Stimulated activated CD8-positive, alpha-beta memory T cell treated with anti-CD3 and anti-CD28 coated beads, Interleukin-7, amount 100 ng/mL, for 48 hours (primary cell): Measurements from ENCODE around the gene GPR21.

Experiments
- DNase-seq, 2 donors: peaks; one replicate each; pipeline ENCODE4 v3.0.0-alpha.2; 2020; ENCODE audit warnings: low read depth in 1 of 2; ENCODE audit errors: extremely low read depth in 1 of 2

GPR21 gene

DNA sequence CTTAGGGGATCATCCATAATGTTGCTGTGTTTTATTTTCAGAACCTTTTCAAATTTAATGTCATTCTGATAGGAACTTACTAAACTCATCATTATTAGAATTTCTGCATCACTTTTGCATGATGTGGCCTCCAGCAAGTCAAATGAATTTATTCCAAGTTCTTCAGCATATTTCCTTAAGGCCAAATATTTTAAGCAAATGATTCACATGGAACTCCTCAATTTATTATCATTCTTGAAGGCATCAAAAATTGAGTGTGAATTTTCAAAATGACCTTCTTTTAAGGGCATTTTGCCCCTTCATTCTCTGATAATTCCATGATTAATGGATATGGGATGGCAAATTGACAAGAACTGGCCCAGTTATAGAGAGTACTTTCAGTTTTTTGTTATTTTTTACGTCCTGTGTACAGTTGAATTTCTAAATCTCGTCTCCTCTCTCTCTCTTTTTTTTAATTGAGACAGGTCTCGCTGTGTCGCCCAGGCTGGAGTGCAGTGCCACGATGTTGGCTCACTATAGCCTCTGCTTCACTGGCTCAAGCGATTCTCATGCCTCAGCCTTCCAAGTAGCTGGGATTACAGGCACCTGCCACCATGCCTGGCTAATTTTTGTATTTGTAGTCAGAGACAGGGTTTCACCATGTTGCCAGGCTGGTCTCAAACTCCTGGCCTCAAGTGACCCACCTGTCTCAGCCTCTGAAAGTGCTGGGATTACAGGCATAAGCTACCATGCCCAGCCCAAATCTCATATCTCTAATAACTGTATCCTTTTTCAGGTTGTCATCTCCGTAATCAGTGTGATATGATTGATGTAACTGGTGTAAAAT is 29.1 kb downstream of the GPR21 start:
- no peak for DNase-seq

DNA sequence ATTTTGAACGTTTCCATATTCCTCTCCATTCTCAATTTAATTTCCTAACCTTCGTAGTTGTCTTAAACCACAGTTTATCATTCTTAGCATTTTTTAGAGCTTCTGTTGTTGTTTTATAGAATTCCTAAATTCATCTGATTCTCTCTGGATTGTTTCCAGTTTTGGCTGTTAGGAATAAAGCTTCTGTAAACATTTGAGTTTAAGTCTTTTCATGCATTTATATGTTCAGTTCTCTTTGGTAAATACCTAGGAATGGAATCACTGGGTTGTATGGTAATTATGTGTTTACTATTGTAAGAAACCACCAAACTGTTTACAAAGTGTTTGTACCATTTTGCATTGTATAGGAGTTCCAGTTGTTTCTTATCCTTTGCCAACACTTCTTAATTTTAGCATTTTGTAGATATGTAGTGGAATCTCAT is 29.7 kb downstream of the GPR21 start:
- no peak for DNase-seq

DNA sequence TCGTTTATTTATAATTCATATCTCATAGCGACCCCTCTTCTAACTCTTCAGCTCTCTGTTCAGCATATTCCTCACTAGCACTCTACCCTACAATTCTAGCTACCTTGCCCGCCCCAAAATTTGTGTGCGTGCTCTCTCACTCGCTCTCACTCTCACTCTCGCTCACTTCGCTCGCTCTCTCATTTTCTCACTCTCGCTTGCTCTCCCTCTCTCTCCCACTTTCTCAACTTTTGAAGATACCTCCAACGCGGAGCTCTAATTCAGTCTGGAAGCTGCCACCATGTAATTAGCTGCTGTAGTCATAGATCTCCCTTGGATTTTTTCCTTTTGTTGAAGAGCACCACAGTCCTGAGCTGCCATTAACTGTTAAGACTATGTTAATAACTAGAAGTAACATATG is 30.4 kb downstream of the GPR21 start:
- DNase-seq, result no peak

DNA sequence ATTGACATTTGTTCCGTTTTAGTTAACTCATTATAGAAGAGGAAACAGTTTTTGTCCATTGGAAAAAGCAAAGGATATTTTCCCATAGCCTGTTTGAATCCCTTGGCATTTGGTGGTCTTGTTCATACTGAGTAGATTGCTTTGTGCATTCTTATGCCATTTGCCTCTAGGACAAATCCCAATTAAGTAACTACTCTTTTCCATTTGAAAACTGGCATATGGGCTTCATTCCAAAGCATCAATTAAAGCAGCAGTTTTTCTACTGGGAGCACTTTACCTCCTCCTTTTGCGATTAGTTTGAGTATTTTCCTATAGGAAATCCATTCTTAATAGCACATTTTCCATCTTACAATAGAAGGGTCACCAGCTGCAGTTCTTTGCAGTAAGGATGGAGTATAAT is 31.2 kb downstream of the GPR21 start:
- no peak for DNase-seq

DNA sequence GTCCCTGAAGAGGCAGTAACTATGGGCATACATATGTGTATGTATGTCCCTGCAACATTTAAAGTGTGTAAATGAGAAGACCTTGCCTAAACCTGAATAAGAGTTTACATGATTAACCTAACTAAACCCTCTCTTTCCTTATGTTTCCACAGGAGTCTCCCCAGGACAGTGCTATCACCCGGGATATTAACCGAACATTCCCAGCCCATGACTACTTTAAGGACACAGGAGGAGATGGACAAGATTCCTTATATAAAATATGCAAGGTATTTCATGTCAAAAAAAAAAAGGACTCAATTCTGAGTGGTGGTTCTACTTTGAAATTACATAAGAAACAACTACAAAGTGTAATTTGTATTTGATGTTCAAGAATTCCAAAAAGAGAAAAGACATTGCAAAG is 31.7 kb downstream of the GPR21 start:
- no peak for DNase-seq

DNA sequence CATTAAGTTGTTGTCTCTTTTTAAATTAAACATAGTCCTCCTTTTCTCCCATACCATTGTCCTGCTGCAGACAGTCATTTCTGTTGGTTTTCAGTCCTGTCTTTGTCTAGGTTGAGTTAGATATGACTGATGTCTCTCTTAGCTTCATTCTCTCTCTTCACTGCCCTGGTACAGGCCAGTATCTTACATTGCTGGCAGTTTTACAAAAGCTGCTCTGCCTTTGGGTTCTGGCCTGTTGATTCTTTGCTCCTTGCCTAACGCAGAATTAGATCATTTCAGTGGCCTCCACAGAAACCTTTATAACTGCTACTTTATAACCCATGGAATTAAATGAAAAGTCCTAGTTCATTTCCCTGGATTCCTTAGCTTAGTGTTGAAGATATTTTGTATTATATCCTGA is 33.7 kb downstream of the GPR21 start:
- no peak for DNase-seq

DNA sequence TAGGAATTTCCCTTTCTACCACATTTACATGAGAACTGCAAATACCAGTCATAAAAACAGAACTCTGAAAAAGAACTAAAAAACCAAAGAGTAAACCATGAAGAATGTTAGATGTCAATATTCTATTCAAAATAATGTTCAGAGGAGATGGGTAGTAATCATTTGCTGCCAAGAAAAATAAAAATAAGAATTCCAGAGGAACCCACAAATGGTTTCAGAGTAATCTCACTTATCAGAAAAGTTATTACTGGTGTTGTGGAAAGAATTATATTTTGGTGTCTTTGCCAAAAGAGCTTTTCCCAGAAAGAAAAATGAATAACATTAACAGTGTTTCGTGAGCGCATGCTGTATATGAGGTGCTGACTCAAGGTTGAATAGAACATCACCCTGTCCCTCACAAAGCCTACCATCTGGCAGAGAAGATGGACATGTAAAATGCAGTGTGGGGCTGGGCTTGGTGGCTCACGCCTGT is 35.6 kb downstream of the GPR21 start:
- no peak for DNase-seq

DNA sequence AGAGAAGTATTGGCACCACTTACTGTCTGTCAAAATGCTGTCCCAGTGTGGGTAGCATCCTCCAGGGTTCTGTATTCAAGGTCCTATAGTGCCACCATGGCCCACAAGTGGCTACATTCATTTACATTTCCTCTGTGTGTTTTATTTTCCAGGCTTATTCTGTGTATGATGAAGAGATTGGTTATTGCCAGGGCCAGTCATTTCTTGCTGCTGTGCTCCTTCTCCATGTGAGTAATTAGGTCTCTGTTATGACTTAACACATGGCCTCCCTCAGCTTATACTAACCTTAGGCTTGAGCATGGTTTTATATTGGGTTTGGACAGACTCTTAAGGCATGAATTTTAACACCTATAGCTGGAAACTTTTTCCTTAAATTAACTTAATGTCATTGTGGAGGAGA is 36.7 kb downstream of the GPR21 start:
- no peak for DNase-seq

DNA sequence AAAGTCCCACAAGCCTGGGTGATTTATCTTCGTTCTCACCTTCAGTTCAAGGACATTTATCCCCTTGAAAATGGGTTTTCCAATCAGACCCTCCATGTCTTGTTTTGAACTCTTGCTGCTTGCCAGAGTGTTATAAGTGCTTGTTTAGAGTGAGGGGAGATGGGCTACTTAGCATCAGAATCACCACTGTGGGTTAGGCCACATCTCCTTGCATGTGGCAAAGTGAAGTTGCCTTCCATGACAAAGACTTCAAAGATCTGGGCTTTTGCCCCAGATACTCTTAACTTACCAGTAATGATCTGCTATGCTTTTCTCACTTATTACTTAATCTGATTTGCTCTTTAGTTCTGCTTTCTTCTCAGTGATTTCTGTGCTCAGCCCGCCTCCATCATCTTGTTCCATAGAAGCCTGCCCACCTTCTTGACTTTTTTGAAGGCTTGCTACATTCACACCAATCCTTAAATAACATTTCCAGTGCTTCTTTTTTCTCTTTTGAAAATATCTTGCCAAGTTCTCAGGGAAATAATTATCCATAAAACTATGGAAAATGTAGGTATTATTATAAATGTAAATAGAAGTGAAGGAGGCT is 39.0 kb downstream of the GPR21 start:
- no peak for DNase-seq

DNA sequence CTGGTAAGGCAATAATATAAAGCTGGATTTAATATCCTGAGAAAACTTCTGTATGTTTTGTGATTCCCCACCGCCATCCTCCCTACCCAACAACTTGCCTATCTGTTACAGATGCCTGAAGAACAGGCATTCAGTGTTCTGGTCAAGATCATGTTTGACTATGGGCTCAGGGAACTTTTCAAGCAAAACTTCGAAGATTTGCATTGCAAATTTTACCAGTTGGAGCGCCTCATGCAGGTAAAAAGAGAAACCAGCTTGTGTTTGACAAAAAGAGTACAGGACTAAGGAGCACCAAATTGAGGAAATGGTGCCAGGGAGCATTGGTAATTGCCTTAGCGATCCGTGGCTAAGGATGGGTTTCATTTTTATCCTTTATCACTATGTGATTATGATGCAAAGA is 40.0 kb downstream of the GPR21 start:
- no peak for DNase-seq

DNA sequence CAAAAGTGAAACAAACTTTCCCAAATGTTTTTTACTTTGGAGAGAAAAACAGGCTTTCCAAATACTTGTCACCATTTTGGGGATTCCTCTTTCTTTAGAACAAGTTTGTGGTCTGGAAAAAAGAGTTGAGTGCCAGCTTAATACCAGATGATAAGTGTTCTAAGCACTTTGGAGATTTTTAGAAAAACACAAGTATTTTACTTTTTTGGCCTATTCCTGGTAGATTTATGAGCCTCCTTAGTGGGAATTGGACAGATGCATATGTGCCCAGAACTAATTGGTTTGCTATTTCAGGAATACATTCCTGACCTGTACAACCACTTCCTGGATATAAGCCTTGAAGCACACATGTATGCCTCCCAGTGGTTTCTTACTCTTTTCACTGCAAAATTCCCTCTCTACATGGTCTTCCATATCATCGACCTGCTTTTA is 40.5 kb downstream of the GPR21 start:
- no peak for DNase-seq

DNA sequence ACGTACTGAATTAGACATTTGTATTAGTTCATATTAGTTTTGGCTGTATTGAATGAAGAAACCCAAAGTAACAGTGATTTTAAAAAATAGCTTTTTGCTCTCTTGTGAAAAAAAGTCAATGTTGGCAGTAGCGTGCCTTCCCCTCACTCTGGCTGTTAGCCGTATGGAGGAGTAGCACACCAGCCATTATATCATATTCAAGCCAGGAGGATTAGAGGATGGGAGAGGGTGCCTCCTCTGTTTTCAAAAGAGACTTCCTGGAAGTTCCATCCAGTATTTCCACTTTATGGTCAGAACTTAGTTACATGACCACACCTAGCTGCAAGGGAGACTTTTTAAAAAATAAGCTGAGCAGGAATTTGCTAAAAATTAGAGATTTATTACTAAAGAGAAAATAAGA is 41.2 kb downstream of the GPR21 start:
- no peak for DNase-seq

DNA sequence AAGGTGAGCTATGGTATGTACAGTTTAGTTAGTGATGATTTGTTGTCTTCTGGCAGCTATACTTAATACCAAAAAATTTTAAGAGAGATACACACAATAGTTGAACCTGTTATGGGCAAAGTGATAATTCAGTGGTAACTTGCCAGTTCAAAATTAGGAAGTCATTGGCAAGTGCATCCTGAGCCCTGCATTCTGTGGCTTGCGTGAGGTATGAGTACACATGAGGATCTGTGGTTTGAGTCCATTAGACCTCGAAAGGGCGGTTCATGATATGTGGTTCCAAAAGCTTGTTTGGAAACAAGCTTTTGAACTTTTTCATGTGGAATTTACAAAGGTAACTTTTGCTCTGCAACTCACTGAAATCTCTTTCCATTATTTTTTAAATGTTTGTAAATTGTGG is 47.0 kb downstream of the GPR21 start:
- DNase-seq, result no peak

DNA sequence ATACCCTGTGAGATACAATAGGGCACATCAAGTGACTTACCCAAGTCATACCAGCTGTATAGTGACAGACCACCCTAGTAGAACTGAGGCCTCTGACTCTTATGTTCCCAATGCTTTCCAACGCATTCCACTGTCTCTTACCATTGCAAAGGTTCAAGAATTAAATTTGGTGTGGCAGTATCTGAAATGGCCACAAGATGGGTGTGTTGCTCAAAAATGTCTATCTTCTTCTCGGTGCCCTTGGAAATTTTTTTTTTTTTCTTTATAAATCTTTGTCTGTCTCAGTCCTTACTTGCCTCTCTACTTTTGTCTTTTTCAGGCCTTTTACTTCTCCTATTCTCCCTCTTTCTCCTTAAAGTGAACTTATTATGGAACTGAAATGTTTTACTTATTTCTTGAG is 48.4 kb downstream of the GPR21 start:
- DNase-seq, result no peak

DNA sequence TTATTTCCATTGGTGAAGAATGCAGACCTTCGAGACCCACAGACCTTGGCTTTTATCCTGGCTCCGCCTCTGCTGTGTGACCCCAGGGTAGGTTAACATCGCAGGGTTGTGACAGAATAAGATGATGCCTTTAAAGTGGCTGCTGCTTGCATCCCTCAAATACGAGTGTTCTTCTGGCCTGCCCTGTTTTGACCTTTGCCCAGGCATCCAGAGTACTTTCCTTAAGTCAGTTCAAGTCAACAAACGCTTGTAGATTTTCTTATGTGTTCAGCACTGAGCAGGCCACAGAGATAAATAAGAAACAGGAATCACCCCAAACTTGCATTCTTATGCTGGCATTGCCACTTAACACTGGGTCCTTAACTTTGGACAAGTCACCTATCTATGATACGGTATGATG is 50.2 kb downstream of the GPR21 start:
- no peak for DNase-seq

DNA sequence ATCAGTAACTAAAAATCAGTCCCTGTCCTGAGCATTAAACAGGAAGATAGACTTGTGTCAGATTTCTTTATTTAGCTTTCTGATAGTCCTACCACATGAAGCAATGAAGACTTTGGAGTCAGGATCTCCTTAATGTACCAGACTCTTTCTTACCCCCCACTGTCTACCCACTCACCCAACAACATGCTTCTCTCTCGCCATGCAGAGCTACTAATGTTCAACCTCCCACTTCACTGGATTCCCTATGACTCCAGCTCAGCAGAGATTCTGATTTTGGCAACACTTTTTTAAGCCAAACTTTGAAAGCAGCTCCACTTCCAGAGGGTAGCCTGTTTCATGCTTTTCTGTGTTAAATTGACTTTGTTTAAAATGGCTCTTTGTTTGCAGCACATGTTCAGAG is 50.8 kb downstream of the GPR21 start:
- no peak for DNase-seq
